GM18870 (cell line): ENCODE measurements around the gene RAB1B.
"Not testable (repeated sequence)": the region's sequence is repeated elsewhere in the genome, so short reads cannot be mapped to it uniquely, and the experiment has no call there.

Source experiments
- ATAC-seq: cut with Tn5 transposase; IDR thresholded peaks from one replicate; pipeline ENCODE4 v1.9.1; 2021; ENCODE audit warnings: moderate library complexity; ENCODE audit not compliant: unreplicated experiment

Gene RAB1B

GRCh38 chr11:66266378-66267038 is 1.9 kb upstream of the RAB1B start:
- no peak for ATAC-seq

GRCh38 chr11:66267039-66267378 is 1.4 kb upstream of the RAB1B start:
- ATAC-seq, result no peak

GRCh38 chr11:66267379-66268243 is 828 bp upstream of the RAB1B start:
- peak; percentile 18 for ATAC-seq

GRCh38 chr11:66268952-66269905 is 790 bp downstream of the RAB1B start:
- ATAC-seq, result no peak

GRCh38 chr11:66271816-66272215 is 3.4 kb downstream of the RAB1B start:
- no peak for ATAC-seq

GRCh38 chr11:66272596-66272995 is 4.2 kb downstream of the RAB1B start:
- ATAC-seq, result no peak

- ATAC-seq, result no peak
Observed at GRCh38 chr11:66274219-66274618, 5.8 kb downstream of the RAB1B start.

- no peak for ATAC-seq
Observed at GRCh38 chr11:66275396-66275795, 7.0 kb downstream of the RAB1B start.

GRCh38 chr11:66275984-66276612 is 7.7 kb downstream of the RAB1B start:
- ATAC-seq, result no peak

- not testable (repeated sequence) for ATAC-seq
Observed at GRCh38 chr11:66276619-66277018, 8.2 kb downstream of the RAB1B start.

- ATAC-seq, result not testable (repeated sequence)
Observed at GRCh38 chr11:66277064-66277463, 8.6 kb downstream of the RAB1B start.

- no peak for ATAC-seq
Observed at GRCh38 chr11:66277471-66278362, 9.3 kb downstream of the RAB1B start, which contains the start of gene CNIH2. Gene CNIH2 (plus strand): TSS chr11:66278175. CDS start chr11:66278457, 282 bp downstream.

- ATAC-seq, result no peak
Observed at GRCh38 chr11:66278363-66279091, 10.1 kb downstream of the RAB1B start.

GRCh38 chr11:66279092-66279734 is 10.8 kb downstream of the RAB1B start:
- no peak for ATAC-seq

- ATAC-seq, result no peak
Observed at GRCh38 chr11:66280428-66280827, 12.0 kb downstream of the RAB1B start.

GRCh38 chr11:66281001-66281400 is 12.6 kb downstream of the RAB1B start:
- no peak for ATAC-seq

- no peak for ATAC-seq
Observed at GRCh38 chr11:66281776-66282467, 13.5 kb downstream of the RAB1B start.
